HS-5 (cell line): ENCODE measurements around the gene GYG2.
A peak's percentile ranks its signal among the peaks of the same experiment; 100 is the strongest.
"Not testable (repeated sequence)": the region's sequence is repeated elsewhere in the genome, so short reads cannot be mapped to it uniquely, and the experiment has no call there.

ENCODE experiments used
- DNase-seq: peaks from one replicate; pipeline ENCODE4 v3.0.0-alpha.2; 2012; ENCODE audit warnings: low read depth

GYG2 gene

DNA sequence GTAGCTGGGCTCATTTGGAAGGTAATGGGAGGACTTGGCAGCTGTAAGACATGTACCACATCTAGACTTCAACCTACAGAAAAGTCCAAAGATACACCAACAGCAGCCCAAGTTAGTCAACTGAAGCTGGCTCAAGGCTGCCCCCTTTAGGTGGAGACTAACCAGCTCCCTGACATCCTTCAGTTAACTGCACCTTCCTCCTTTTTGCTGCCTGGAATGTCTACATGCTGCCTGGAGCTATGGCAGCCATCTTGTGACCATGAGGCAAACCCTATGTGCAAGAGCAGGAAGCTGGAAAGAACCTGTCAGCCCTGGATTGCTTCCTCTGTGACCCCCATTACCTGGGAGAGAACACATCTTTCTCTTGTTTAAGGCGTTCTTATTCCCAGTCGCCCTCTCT, 74.6 kb downstream of the GYG2 start:
- no peak for DNase-seq

DNA sequence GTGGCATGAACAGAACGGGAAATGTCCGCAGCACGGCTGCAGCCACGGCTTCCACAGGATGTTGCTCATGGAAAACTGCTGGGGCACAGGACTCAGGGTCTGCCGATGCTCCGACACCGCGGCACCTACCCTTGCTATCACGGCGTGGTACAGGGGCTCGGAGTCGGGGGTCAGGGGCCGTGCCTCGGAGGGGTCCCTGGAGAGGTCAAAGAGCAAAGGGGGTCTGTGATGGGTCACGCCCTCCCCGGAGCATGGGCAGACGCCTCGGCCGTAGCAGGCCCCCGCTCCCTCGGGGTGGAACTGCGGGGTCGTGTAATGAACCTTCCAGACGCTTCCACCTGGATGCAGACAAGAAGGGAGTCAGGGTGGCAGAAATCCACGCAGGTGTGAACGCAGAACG, 78.6 kb downstream of the GYG2 start:
- no peak for DNase-seq

DNA sequence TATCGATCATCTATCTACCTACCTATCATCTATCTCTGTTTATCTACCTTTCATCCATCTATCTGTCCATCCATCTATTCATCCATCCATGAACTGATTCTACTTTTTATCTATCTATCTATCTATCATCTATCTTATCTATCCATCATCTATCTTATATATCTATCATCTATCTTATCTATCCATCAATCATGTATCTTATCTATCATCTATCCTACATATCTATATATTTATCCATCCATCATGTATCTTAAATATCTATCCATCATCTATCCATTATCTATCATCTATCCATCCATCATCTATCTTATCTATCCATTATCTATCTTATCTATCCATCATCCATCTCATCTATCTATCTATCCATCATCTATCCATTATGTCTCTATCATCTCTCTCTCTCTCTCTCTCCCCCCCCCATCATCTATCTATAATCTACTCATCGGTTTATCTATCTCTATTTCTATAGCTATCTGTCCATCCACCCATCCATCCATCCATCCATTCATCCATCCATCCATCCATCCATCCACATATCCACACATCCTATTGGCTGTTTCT, 79.5 kb downstream of the GYG2 start:
- DNase-seq, result no peak

GRCh38 chrX:2910109-2910508, 81.4 kb downstream of the GYG2 start:
- no peak for DNase-seq

DNA sequence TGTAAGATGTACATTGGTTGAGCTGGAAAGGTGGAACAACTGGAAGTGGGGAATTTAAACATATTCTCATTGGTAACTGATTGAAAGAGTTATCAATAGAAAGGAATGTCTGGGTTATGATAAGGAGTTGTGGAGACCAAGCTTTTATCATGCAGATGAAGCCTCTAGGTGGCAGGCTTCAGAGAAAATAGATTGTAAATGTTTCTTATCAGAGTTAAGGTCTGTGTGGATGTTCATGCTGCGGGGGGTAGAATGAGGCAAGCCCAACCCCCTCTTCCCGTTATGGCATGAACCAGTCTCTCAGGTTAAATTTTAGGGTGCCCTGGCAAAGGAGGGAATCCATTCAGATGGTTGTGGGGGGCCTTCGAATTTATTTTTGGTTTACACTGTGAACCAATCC, 84.4 kb downstream of the GYG2 start:
- DNase-seq, result no peak

DNA sequence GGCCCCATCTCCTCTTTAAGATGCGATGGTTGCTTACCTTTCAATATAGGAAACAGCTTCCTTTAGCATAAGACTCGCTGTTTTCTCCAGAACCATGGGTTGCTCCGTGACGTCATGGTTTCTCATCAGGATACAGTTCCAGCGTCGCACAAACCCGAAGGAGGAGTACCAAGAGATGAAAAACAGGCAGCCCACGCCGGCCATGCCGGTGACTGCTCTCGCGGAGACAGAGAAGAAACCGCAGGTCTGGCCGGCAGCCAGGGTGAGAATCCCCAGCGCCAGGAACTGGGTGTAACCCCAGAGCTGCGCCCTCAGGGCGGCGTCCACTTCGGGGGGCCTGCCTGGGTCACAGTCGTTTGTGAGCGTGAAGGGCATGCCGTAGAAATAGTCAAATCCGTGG, 89.0 kb downstream of the GYG2 start:
- DNase-seq, result no peak

DNA sequence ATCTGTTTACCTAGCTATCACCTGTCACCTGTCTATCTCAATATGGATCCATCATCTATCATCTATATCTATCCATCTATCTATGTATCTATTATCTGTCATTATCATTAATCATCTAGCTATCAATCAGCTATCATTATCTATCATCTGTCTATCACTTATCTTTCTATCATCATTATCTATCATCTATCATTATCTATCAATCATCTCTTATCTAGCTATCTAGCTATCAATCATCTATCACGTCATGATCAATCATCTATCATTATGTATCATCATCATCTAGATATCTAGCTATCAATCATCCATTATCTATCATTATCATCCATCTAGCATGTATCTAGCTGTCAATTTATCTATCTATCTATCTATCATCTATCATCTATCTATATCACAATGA, 92.5 kb downstream of the GYG2 start:
- DNase-seq, result no peak

GRCh38 chrX:2921750-2922149, 93.0 kb downstream of the GYG2 start:
- no peak for DNase-seq

- no peak for DNase-seq
Measured at GRCh38 chrX:2924151-2924550, 95.4 kb downstream of the GYG2 start.

- DNase-seq, result not testable (repeated sequence)
Measured at GRCh38 chrX:2926255-2926654, 97.5 kb downstream of the GYG2 start.

DNA sequence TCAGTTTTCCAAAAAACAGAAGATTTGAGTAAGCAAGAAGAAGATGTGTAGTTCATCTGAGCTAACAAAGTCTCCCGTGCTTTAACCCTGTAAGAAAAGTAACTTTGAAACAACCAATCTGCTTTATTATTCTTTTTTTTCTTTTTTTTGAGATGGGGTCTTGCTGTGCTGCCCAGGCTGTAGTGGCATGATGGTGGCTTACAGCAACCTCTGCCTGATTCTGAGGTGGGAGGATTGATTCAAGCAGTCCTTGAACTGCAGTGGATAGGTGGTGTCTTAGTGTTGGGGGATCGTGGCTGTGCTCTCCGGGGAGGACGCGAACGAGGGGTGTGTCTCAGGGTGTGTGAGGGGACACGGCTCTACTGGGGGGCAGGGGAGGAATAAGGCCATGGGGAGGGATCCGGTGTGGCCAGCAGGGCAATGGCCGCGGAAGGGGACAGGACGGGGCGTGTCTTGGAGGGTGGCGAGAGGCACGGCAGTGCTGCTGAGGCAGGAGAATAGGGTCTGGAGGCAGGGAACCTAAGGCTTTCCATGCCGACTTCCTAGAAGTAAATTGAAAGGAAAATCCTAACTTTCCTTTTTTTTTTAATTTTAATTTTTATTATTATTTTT, 98.0 kb downstream of the GYG2 start:
- DNase-seq, result no peak

DNA sequence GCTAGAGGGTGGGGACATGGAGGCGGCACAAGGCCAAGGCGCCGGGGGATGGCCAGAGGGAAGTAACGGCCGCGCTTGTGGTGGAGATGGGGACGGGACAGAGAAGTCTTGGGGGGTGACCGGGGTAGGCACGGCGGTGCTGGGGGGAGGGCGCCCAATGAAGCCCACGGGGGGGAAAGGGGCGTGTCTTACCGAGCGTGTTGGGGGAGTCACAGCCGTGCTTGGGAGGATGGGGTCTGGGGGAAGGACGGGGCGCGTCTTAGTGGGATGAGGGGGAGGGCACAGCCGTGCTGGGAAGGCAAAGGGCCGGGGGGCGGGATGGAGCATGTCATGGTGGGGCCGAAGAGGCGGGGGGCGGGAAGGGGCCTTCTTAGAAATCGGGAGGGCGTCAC, 99.5 kb downstream of the GYG2 start:
- no peak for DNase-seq

GRCh38 chrX:2928583-2929434, 100.1 kb downstream of the GYG2 start, which contains the start of gene ARSD:
Gene ARSD, minus strand, starts transcription at chrX:2929339. Its CDS starts 64 bp downstream, at chrX:2929275.
- peak; percentile 48 for DNase-seq

GRCh38 chrX:2931155-2931554, 102.4 kb downstream of the GYG2 start:
- no peak for DNase-seq

DNA sequence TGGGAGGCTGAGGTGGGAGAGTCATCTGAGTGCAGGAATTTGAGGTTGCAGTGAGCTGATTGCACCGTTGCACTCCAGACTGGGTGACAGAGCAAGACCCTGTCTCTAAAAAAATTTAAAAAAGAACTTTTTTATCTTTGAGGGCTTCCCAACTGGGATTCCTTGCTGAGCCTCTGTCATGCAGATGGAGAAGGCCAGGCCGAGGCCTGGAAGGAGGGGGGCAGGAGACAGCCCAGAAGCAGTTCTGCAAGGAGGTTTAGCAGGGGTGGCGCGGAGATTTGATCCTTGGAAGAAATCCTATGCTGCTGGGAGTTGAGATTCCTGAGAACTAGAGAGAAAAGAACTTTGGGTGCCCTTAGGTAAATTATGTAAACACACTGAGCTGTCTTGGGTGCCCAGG, 102.9 kb downstream of the GYG2 start:
- DNase-seq, result no peak
